ENCODE data around the gene CNPPD1.
"Not testable (repeated sequence)": the region's sequence is repeated elsewhere in the genome, so short reads cannot be mapped to it uniquely, and the experiment has no call there.

CNPPD1 gene

GRCh38 chr2:219213026-219213415, 36.3 kb upstream of the CNPPD1 start:
- Mint-ChIP-seq H3K36me3 (peaks cover 86% of the 10 kb centered on the region), H3K9me3 (no peaks in the 10 kb centered on the region), H3K4me1 (peaks cover 53% of the 10 kb centered on the region), H3K27ac (no peak overlapping the region), H3K4me3 (no peak overlapping the region)
- ATAC-seq = no peak
- DNase-seq (ENCODE audit: low spot score in 2 of 2) = no peak

DNA sequence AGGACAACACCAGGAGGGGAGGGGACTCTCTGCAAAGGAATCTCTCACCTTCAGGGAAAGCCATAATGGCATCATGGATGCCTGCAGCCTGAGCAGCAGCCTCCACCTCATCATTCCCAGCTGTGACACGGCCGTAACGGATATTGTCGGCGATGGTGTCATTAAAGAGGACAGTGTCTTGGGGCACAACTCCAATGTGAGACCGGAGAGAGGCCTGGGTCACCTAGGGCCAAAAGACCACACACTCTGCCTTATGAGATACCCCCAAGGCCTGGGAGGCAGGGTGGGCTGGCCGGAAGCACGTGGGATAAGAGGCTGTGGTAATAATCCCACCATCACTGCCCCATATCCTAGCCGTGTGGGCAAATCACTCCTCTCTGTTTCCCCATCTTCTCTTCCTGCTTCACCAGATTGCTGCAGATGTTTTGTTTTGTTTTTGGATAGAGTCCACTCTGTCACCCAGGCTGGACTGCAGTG, 34.2 kb upstream of the CNPPD1 start:
- H3K4me3 Mint-ChIP-seq = no peak overlapping the region
- DNase-seq (ENCODE audit: low spot score in 2 of 2) (no peak), ATAC-seq (no peak)
- H3K27ac Mint-ChIP-seq = peak overlapping the region; percentile 72
- peaks cover 47% of the 10 kb centered on the region for H3K4me1 Mint-ChIP-seq
- no peaks in the 10 kb centered on the region for H3K9me3 Mint-ChIP-seq
- H3K36me3 Mint-ChIP-seq = peaks cover 77% of the 10 kb centered on the region

- H3K4me3 Mint-ChIP-seq = no peak overlapping the region
Measured at GRCh38 chr2:219210196-219210885, 33.6 kb upstream of the CNPPD1 start.

DNA sequence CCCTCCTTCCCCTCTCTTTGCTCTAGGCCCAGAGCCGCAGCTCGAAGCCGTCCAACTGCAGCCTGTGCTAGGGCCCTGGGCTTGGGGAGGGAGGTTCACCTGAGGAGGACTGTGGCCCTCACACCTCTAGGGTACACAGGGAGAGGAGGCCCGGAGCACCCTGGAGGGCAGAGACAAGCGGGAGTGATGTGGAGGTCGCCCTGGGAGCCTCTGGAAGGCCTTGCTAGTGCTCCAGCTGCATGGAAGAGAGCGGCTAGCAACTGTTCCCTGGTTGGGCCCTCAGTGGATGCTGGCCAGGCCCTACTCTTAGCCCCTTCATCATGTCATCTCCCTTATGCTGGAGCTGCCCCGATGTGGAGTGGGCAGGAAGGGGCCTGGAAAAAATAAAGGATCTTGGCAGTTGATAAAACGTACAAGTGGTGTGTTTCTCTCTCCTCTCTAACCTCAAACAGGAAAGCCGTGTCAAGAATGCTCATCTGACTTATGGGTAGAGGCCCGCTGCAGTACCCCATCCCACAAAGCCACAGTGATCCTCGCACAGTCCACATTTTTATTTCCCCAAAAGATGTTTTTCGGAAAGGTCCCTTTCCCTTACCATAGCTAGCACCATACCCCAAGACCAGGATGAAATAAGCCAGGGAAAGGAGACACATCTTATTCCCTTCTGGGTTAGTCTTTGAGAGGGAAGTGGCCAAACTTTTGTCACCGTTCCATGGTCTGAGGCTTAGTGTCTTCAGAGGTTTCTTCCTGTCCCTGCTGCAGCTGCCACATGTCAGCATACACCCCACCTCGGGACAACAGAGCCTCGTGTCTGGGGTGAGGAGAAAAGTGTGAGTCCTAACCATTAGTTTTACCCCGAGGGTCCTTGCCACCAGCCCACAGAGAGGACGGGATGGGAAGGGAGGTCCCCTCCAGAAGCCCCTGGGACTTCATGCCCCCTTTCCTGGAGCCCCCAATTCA, 32.8 kb upstream of the CNPPD1 start:
- H3K27ac Mint-ChIP-seq = peak overlapping the region; percentile 72
- H3K9me3 Mint-ChIP-seq = peaks cover under 1% of the 10 kb centered on the region
- H3K4me3 Mint-ChIP-seq = peak overlapping the region; percentile 78
- peaks cover 70% of the 10 kb centered on the region for H3K36me3 Mint-ChIP-seq
- H3K4me1 Mint-ChIP-seq = peaks cover 40% of the 10 kb centered on the region
- ATAC-seq (no peak), DNase-seq (ENCODE audit: low spot score in 2 of 2) (no peak)

More at GRCh38 chr2:219210196-219210885, 33.6 kb upstream of the CNPPD1 start:
- Mint-ChIP-seq H3K4me1 (peaks cover 45% of the 10 kb centered on the region), H3K36me3 (peaks cover 76% of the 10 kb centered on the region), H3K27ac (peak overlapping the region; percentile 72), H3K9me3 (no peaks in the 10 kb centered on the region)
- no peak for ATAC-seq
- no peak for DNase-seq (ENCODE audit: low spot score in 2 of 2)

- ATAC-seq = no peak
- Mint-ChIP-seq H3K4me3 (peak overlapping the region; percentile 78), H3K9me3 (peaks cover 2% of the 10 kb centered on the region), H3K36me3 (peaks cover 56% of the 10 kb centered on the region), H3K27ac (peak overlapping the region; percentile 72), H3K4me1 (peaks cover 34% of the 10 kb centered on the region)
- DNase-seq (ENCODE audit: low spot score in 2 of 2) = no peak
Measured at GRCh38 chr2:219207884-219208740, 31.4 kb upstream of the CNPPD1 start.

GRCh38 chr2:219207134-219207883, 30.6 kb upstream of the CNPPD1 start:
- Mint-ChIP-seq H3K36me3 (peaks cover 48% of the 10 kb centered on the region), H3K27ac (no peak overlapping the region), H3K4me3 (peak overlapping the region; percentile 78), H3K9me3 (peaks cover 2% of the 10 kb centered on the region), H3K4me1 (peaks cover 34% of the 10 kb centered on the region)
- no peak for DNase-seq (ENCODE audit: low spot score in 2 of 2)
- ATAC-seq = peak; percentile 0

DNA sequence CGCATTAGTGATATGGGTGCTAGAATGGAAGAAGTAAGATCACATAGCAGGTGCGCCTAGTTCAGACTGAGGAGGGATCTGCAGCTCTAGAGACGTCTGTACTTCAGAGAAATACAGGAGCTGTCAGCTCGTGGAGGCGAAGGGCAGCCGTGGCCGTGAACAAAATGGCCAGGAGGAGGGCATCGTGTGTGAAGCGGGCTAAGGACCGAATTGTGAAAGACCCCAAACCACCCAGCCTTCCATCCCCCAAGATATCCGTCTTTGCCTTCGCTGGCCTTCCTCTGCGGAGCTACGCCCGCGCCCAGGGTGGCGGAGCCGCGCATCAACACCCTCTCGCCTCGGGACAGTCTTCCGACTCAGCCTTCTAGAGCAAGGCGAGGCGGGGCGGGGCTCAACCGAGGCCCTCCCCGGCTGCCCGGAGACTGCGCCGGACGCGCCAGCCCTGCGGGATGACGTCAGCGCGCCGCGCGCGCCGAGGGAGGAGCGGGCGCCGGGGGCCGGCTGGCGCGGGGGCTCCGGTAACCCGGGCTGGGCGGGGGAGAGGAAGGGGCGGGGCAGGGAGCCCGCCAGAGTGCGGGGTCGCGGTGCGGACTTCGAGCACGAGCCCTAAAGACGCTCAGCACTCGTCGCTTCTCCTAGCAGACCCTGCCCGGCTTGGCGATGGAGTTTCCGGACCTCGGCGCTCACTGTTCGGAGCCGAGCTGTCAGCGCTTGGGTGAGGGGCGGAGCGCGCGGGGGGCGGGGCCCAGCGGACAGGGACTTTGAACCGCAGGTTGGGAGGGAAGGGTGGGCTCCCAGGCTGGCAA, 29.8 kb upstream of the CNPPD1 start, which contains the start of gene ZFAND2B:
ZFAND2B (plus strand) TSS at position 455 of the 806 bp plus-strand sequence; CDS start at position 661, 206 bp downstream.
- Mint-ChIP-seq H3K27ac (peak within 1 kb of the TSS; percentile 91), H3K36me3 (peaks cover 40% of the 10 kb centered on the region), H3K4me1 (peaks cover 34% of the 10 kb centered on the region), H3K4me3 (peak within 1 kb of the TSS; percentile 78), H3K9me3 (peaks cover 2% of the 10 kb centered on the region)
- ATAC-seq (peak; percentile 97), DNase-seq (ENCODE audit: low spot score in 2 of 2) (peak; percentile 96 to 97)

- DNase-seq (ENCODE audit: low spot score in 2 of 2) (no peak), ATAC-seq (no peak)
- Mint-ChIP-seq H3K9me3 (peaks cover 2% of the 10 kb centered on the region), H3K27ac (peak overlapping the region; percentile 91), H3K36me3 (peaks cover 35% of the 10 kb centered on the region), H3K4me1 (peaks cover 29% of the 10 kb centered on the region), H3K4me3 (peak overlapping the region; percentile 78)
Measured at GRCh38 chr2:219205981-219206327, 29.2 kb upstream of the CNPPD1 start.

DNA sequence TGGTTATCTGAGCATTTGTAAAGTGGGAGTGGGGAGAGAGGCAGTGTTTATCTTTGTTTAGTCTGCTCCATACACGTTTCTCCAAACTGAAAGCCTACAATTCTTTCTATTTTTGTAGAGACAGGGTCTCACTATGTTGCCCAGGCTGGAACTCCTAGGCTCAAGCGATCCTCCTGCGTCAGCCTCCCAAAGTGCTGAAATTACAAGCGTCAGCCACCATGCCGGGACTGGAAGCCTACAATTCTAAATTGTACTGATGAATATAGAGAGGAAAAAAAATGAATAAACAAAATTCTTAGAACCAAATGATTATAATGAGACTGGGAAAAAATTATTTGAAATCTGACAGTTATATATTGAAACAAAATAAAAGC, 28.4 kb upstream of the CNPPD1 start:
- ATAC-seq = no peak
- DNase-seq (ENCODE audit: low spot score in 2 of 2) = no peak
- Mint-ChIP-seq H3K4me3 (peak overlapping the region; percentile 78), H3K27ac (no peak overlapping the region), H3K36me3 (peaks cover 27% of the 10 kb centered on the region), H3K4me1 (peaks cover 34% of the 10 kb centered on the region), H3K9me3 (peaks cover 2% of the 10 kb centered on the region)

GRCh38 chr2:219204425-219205164, 27.9 kb upstream of the CNPPD1 start:
- H3K36me3 Mint-ChIP-seq = peaks cover 22% of the 10 kb centered on the region
- H3K27ac Mint-ChIP-seq = no peak overlapping the region
- DNase-seq (ENCODE audit: low spot score in 2 of 2) (no peak), ATAC-seq (no peak)
- peak overlapping the region; percentile 78 for H3K4me3 Mint-ChIP-seq
- H3K4me1 Mint-ChIP-seq = peaks cover 32% of the 10 kb centered on the region
- peaks cover 2% of the 10 kb centered on the region for H3K9me3 Mint-ChIP-seq

GRCh38 chr2:219201331-219201730, 24.6 kb upstream of the CNPPD1 start:
- not testable (repeated sequence) for DNase-seq (ENCODE audit: low spot score in 2 of 2); H3K27ac Mint-ChIP-seq; H3K4me3 Mint-ChIP-seq; H3K9me3 Mint-ChIP-seq; ATAC-seq; H3K36me3 Mint-ChIP-seq
- peaks cover 19% of the 10 kb centered on the region for H3K4me1 Mint-ChIP-seq

- peak in 1 of 2 donors; percentile 71 for DNase-seq (ENCODE audit: low spot score in 2 of 2)
- H3K36me3 Mint-ChIP-seq, ATAC-seq, H3K9me3 Mint-ChIP-seq: not testable (repeated sequence)
- peak overlapping the region; percentile 71 for H3K4me3 Mint-ChIP-seq
- peak overlapping the region; percentile 93 for H3K27ac Mint-ChIP-seq
- H3K4me1 Mint-ChIP-seq = peaks cover 19% of the 10 kb centered on the region
Measured at GRCh38 chr2:219200502-219201326, 24.0 kb upstream of the CNPPD1 start.

Measured in stimulated activated effector memory CD8-positive, alpha-beta T cell treated with anti-CD3 and anti-CD28 coated beads, Interleukin-12 subunit alpha, Interleukin-12 subunit beta, amount 100 ng/mL, for 72 hours (primary cell).